ENCODE data around the gene MPV17L2.

DNA sequence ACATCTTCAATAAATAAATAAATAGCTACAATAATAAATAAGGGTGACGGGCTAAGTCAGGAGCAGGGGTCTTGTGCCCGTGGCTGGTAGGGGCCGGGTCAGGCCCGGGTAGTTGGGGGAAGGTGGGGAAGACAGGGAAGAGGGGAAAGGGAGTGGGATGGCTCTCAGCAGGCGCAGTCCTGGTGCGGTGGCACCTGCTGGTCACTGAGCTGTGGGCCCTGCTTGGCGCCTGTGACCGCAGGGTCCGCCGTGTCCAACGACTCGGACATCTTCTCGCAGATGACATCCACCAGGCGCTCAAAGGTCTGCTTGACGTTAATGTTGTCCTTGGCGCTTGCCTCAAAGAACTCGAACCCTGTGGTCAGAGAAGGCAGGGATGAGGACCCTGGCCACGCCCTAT, 4.3 kb downstream of the MPV17L2 start:
- TF ChIP-seq, protein P1, sequence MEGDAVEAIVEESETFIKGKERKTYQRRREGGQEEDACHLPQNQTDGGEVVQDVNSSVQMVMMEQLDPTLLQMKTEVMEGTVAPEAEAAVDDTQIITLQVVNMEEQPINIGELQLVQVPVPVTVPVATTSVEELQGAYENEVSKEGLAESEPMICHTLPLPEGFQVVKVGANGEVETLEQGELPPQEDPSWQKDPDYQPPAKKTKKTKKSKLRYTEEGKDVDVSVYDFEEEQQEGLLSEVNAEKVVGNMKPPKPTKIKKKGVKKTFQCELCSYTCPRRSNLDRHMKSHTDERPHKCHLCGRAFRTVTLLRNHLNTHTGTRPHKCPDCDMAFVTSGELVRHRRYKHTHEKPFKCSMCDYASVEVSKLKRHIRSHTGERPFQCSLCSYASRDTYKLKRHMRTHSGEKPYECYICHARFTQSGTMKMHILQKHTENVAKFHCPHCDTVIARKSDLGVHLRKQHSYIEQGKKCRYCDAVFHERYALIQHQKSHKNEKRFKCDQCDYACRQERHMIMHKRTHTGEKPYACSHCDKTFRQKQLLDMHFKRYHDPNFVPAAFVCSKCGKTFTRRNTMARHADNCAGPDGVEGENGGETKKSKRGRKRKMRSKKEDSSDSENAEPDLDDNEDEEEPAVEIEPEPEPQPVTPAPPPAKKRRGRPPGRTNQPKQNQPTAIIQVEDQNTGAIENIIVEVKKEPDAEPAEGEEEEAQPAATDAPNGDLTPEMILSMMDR (IDR thresholded peaks at IDR 0.05; ENCODE audit: poor library complexity, severe bottlenecking), result no peak
- TF ChIP-seq, protein P2, sequence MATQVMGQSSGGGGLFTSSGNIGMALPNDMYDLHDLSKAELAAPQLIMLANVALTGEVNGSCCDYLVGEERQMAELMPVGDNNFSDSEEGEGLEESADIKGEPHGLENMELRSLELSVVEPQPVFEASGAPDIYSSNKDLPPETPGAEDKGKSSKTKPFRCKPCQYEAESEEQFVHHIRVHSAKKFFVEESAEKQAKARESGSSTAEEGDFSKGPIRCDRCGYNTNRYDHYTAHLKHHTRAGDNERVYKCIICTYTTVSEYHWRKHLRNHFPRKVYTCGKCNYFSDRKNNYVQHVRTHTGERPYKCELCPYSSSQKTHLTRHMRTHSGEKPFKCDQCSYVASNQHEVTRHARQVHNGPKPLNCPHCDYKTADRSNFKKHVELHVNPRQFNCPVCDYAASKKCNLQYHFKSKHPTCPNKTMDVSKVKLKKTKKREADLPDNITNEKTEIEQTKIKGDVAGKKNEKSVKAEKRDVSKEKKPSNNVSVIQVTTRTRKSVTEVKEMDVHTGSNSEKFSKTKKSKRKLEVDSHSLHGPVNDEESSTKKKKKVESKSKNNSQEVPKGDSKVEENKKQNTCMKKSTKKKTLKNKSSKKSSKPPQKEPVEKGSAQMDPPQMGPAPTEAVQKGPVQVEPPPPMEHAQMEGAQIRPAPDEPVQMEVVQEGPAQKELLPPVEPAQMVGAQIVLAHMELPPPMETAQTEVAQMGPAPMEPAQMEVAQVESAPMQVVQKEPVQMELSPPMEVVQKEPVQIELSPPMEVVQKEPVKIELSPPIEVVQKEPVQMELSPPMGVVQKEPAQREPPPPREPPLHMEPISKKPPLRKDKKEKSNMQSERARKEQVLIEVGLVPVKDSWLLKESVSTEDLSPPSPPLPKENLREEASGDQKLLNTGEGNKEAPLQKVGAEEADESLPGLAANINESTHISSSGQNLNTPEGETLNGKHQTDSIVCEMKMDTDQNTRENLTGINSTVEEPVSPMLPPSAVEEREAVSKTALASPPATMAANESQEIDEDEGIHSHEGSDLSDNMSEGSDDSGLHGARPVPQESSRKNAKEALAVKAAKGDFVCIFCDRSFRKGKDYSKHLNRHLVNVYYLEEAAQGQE (IDR thresholded peaks at IDR 0.05; ENCODE audit: borderline replicate concordance), result no peak
- TF ChIP-seq EZH2 (IDR thresholded peaks at IDR 0.05; ENCODE audit: borderline replicate concordance, insufficient read depth, low read length, poor library complexity, severe bottlenecking), result no peak
